Coronary artery (tissue), 2 donors: ENCODE data around the gene DYNC1LI2.

ENCODE experiments used
- DNase-seq: peaks from one replicate; pipeline ENCODE4 v3.0.0-alpha.2; 2017; ENCODE audit warnings: low spot score
- H3K27ac ChIP-seq, 2 donors: fragments of 200-600 bp; sonication (generic); one replicate each; pipeline ENCODE4 v1.5.1; 2016 to 2019
- H3K4me3 ChIP-seq: fragments of 200-600 bp; sonication (generic); 2 replicates; pipeline ENCODE4 v1.5.1; 2016; ENCODE audit warnings: mild to moderate bottlenecking, moderate library complexity
- TF ChIP-seq, protein P1 (sequence below): fragments of 200-600 bp; sonication (generic); IDR thresholded peaks from one replicate; pipeline ENCODE4 v1.5.1; 2019; ENCODE audit warnings: antibody characterized with exemption

The DYNC1LI2 gene

DNA sequence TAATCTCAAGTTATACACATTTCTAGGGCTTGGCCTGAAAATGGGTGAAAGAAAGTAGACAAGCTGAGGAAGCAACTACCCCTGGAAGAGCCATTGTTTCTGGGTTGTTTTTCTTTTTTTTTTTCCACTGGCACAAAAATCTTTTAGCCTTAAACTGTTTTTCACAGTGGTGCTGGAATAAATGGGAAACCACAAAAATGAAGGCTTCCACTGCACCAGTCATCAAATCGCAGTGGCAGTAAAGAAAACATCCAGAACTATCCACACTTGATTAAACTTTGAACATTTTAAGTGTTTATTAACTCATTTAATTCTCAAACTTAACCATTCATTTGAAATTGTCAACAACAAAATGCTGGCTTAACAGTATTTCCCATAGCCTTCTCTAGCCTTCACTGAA, 69.1 kb downstream of the DYNC1LI2 start:
- Histone ChIP-seq H3K27ac (no peak overlapping the region), H3K4me3 (no peak overlapping the region)
- TF ChIP-seq, protein P1, sequence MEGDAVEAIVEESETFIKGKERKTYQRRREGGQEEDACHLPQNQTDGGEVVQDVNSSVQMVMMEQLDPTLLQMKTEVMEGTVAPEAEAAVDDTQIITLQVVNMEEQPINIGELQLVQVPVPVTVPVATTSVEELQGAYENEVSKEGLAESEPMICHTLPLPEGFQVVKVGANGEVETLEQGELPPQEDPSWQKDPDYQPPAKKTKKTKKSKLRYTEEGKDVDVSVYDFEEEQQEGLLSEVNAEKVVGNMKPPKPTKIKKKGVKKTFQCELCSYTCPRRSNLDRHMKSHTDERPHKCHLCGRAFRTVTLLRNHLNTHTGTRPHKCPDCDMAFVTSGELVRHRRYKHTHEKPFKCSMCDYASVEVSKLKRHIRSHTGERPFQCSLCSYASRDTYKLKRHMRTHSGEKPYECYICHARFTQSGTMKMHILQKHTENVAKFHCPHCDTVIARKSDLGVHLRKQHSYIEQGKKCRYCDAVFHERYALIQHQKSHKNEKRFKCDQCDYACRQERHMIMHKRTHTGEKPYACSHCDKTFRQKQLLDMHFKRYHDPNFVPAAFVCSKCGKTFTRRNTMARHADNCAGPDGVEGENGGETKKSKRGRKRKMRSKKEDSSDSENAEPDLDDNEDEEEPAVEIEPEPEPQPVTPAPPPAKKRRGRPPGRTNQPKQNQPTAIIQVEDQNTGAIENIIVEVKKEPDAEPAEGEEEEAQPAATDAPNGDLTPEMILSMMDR: no peak
- DNase-seq: no peak

DNA sequence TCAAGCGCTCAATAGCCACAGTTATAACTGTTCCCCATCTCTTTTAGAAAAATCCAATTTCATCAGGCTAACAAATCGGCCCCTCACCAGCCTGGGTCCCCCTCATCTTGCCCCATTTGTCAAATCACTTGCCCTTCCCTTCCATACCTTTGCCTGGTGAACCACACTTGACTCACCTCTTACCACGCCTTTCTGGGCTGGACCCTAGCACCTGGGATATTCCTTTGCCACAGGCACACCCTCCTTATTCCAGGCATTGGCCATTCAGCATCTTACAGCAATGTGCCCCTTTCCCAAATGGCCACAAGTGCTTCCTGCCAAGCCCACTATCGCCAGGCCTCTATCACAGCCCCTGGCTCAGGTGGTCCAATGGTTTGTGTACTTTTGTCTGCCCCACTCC, 69.7 kb downstream of the DYNC1LI2 start:
- no peak for DNase-seq
- Histone ChIP-seq H3K27ac (no peak overlapping the region), H3K4me3 (no peak overlapping the region)
- TF ChIP-seq, protein P1: no peak

DNA sequence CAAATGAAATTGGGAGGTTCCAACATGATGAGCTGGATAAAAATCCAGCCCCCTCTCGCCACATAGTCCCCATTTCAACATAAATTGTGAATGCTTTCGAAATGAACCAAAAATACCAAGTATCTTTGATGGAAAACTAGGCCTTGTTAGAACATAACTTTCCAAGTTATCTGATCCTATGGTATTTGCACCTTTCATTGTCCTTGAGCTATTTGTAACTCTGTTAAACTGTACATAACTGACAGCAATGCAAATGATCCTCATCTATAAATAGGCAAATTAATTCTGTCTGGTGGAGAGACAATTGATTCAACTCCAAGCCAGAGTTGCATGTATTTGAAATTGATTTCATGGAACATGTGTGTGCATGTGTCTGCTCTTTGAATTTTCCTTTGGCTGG, 73.1 kb downstream of the DYNC1LI2 start:
- DNase-seq: no peak

DNA sequence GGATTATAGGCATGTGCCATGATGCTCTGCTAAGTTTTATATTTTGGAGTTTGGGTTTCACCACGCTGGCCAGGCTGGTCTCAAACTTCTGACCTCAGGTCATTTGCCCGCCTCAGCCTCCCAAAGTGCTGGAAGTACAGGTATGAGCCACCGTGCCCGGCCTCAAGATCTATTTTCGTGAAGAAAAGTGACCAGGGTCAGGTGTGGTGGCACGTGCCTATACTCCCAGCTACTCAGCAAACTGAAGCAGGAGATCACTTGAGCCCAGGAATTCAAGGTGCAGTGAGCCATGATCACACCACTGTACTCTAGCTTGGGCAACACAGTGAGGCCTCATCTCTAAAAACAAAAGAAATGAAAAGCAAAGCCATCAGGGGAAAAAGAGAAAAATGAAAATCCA, 73.6 kb downstream of the DYNC1LI2 start:
- Histone ChIP-seq H3K4me3 (no peak overlapping the region), H3K27ac (no peak overlapping the region)
- DNase-seq: no peak
- TF ChIP-seq, protein P1: no peak

More for the DNA sequence above, 73.1 kb downstream of the DYNC1LI2 start:
- TF ChIP-seq, protein P1: no peak
- H3K27ac ChIP-seq: no peak overlapping the region
- H3K4me3 ChIP-seq: no peak overlapping the region

DNA sequence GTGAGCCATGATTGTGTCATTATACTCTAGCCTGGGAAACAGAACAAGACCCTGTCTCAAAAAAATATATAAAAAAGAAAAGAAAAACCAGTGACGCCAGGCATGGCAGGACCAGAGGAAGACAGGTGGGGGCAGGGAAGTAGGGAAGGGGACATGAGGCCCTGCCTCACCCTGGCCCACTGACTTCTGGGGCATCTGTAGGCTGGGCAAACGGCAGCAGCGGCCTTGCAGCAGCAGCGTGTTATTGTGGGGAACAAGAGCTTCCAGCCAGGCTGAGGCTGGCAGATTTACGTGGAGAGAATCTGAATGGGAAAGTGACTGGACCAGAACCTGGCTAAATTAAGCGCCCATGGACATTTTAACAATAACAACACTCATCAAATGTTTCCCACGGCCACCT, 74.2 kb downstream of the DYNC1LI2 start:
- TF ChIP-seq, protein P1: no peak
- H3K4me3 ChIP-seq: no peak overlapping the region
- DNase-seq: no peak
- no peak overlapping the region for H3K27ac ChIP-seq

DNA sequence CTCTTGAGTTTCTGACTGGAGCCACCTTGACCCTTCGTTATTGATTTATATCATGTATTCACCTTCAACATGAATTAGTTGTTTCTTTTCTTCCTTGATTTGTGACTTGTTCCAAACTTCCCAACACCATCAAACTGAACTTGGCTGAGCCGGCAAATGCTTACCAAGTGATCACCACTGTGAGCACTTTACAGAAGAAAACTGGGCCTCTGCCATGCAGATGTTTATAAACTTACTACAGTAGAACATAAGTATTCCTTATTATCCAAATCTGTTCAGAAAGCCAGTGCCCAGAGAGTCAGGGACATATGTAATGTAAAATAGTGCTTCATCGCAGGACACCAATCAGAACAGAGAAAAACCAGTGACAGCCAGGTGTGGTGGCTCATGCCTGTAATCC, 74.8 kb downstream of the DYNC1LI2 start:
- DNase-seq: no peak
- TF ChIP-seq, protein P1: no peak
- Histone ChIP-seq H3K4me3 (no peak overlapping the region), H3K27ac (no peak overlapping the region)

DNA sequence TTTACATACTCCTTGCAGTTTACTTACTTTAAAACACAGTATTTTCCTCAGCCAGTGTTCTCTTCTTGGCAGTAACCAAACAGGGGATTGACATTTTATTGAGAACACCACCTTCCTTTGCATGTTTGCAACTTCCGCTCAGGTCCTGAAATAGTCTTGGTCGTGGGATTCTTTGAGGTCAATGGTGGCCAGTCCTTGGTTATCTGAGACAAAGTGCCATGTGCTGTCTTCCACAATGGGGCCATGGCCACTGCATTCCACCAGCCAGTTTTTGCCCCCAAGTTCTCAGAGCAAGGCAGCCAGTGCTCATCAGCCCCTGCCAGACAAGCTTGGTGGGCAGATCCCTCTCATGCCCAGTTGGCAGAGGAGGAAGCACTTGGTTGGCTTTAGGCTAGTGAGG, 77.7 kb downstream of the DYNC1LI2 start:
- no peak overlapping the region for H3K4me3 ChIP-seq
- DNase-seq: no peak
- H3K27ac ChIP-seq: no peak overlapping the region

More for the DNA sequence above, 77.7 kb downstream of the DYNC1LI2 start:
- TF ChIP-seq, protein P1: no peak
